BLaER1 treated with 17β-estradiol and CSF1 and Interleukin-3, amounts not matched to agents 10 nM and 100 nM (cell line): ENCODE data around the gene PDCD6IP.

ENCODE experiments used
- H3K27ac ChIP-seq, 11 experiments: shearing (Covaris generic); formaldehyde crosslinking; 2 replicates each; pipeline ENCODE4 v1.8.1; 2022
- H3K27me3 ChIP-seq, 11 experiments: shearing (Covaris generic); formaldehyde crosslinking; 2 replicates each; pipeline ENCODE4 v1.8.1; 2022
- H3K36me3 ChIP-seq, 11 experiments: shearing (Covaris generic); formaldehyde crosslinking; 2 replicates each; pipeline ENCODE4 v1.8.1; 2022
- H3K4me1 ChIP-seq, 10 experiments: shearing (Covaris generic); formaldehyde crosslinking; 2 replicates each; pipeline ENCODE4 v1.8.1; 2022
- H3K4me2 ChIP-seq, 11 experiments: shearing (Covaris generic); formaldehyde crosslinking; 2 replicates each; pipeline ENCODE4 v1.8.1; 2022
- H3K4me3 ChIP-seq, 10 experiments: shearing (Covaris generic); formaldehyde crosslinking; 2 replicates each; pipeline ENCODE4 v1.8.1; 2022
- H3K9ac ChIP-seq, 11 experiments: shearing (Covaris generic); formaldehyde crosslinking; 2 replicates each; pipeline ENCODE4 v1.8.1; 2022
- H3K9me3 ChIP-seq, 11 experiments: shearing (Covaris generic); formaldehyde crosslinking; replicated peaks in 1 of 11; 2 replicates each; pipeline ENCODE4 v1.8.1; 2022
- H4K20me1 ChIP-seq, 11 experiments: shearing (Covaris generic); formaldehyde crosslinking; 2 replicates each; pipeline ENCODE4 v1.8.1; 2022
- Cebpa-rat ChIP-seq, 11 experiments: shearing (Covaris generic); IDR thresholded peaks; 2 replicates each; pipeline ENCODE4 v1.8.1; 2022

PDCD6IP gene

GRCh38 chr3:33887478-33887877, 89.0 kb downstream of the PDCD6IP start:
- TF ChIP-seq Cebpa-rat (IDR thresholded peaks at IDR 0.05) = no peak
- Histone ChIP-seq H3K4me2 (no peak overlapping the region; a peak in 1 of 22 replicates), H3K27me3 (no peaks in the 10 kb centered on the region), H3K9me3 (no peaks in the 10 kb centered on the region), H3K36me3 (no peaks in the 10 kb centered on the region), H4K20me1 (no peaks in the 10 kb centered on the region), H3K27ac (no peak overlapping the region), H3K4me3 (no peak overlapping the region), H3K4me1 (peaks cover 0 to 12% (median 0%) of the 10 kb centered on the region in 10 experiments; a peak in 3 of 20 replicates), H3K9ac (no peak overlapping the region)

- no peaks in the 10 kb centered on the region for H3K9me3 ChIP-seq
Measured at GRCh38 chr3:33889394-33890039, 91.1 kb downstream of the PDCD6IP start.

GRCh38 chr3:33892655-33893054, 94.2 kb downstream of the PDCD6IP start:
- Histone ChIP-seq H3K9me3 (no peaks in the 10 kb centered on the region), H3K36me3 (no peaks in the 10 kb centered on the region), H3K4me1 (no peaks in the 10 kb centered on the region), H3K4me3 (no peak overlapping the region), H3K9ac (no peak overlapping the region), H4K20me1 (no peaks in the 10 kb centered on the region), H3K27ac (no peak overlapping the region), H3K4me2 (no peak overlapping the region), H3K27me3 (no peaks in the 10 kb centered on the region)
- TF ChIP-seq Cebpa-rat (IDR thresholded peaks at IDR 0.05) = no peak

More at GRCh38 chr3:33889394-33890039, 91.1 kb downstream of the PDCD6IP start:
- Histone ChIP-seq H4K20me1 (no peaks in the 10 kb centered on the region), H3K36me3 (no peaks in the 10 kb centered on the region), H3K27me3 (no peaks in the 10 kb centered on the region), H3K4me3 (no peak overlapping the region), H3K9ac (no peak overlapping the region), H3K27ac (no peak overlapping the region), H3K4me2 (no peak overlapping the region), H3K4me1 (peaks cover 0 to 7% (median 0%) of the 10 kb centered on the region in 10 experiments; a peak in 2 of 20 replicates)
- TF ChIP-seq Cebpa-rat (IDR thresholded peaks at IDR 0.05) = no peak

GRCh38 chr3:33895658-33896057, 97.2 kb downstream of the PDCD6IP start:
- Histone ChIP-seq H3K4me3 (no peak overlapping the region), H3K9ac (no peak overlapping the region), H3K36me3 (no peaks in the 10 kb centered on the region), H3K9me3 (no peaks in the 10 kb centered on the region), H3K4me2 (no peak overlapping the region), H3K4me1 (no peaks in the 10 kb centered on the region), H3K27me3 (no peaks in the 10 kb centered on the region), H3K27ac (no peak overlapping the region), H4K20me1 (no peaks in the 10 kb centered on the region)
- no peak for TF ChIP-seq Cebpa-rat (IDR thresholded peaks at IDR 0.05)

GRCh38 chr3:33897306-33897705, 98.9 kb downstream of the PDCD6IP start:
- Histone ChIP-seq H3K4me1 (no peaks in the 10 kb centered on the region), H3K9me3 (no peaks in the 10 kb centered on the region; a peak in 1 of 22 replicates), H3K36me3 (no peaks in the 10 kb centered on the region), H3K27me3 (no peaks in the 10 kb centered on the region), H3K9ac (no peak overlapping the region), H4K20me1 (no peaks in the 10 kb centered on the region), H3K4me3 (no peak overlapping the region), H3K27ac (no peak overlapping the region), H3K4me2 (no peak overlapping the region)
- TF ChIP-seq Cebpa-rat (IDR thresholded peaks at IDR 0.05) = no peak

- no peak for TF ChIP-seq Cebpa-rat (IDR thresholded peaks at IDR 0.05)
- Histone ChIP-seq H3K27me3 (no peaks in the 10 kb centered on the region), H3K9ac (no peak overlapping the region), H3K36me3 (no peaks in the 10 kb centered on the region), H3K4me1 (no peaks in the 10 kb centered on the region), H4K20me1 (no peaks in the 10 kb centered on the region), H3K27ac (no peak overlapping the region), H3K4me3 (no peak overlapping the region), H3K4me2 (no peak overlapping the region), H3K9me3 (no peaks in the 10 kb centered on the region; a peak in 1 of 22 replicates)
Measured at GRCh38 chr3:33898901-33899300, 100.5 kb downstream of the PDCD6IP start.

- Histone ChIP-seq H3K9me3 (no peaks in the 10 kb centered on the region; a peak in 2 of 22 replicates), H4K20me1 (no peaks in the 10 kb centered on the region), H3K4me3 (no peak overlapping the region), H3K36me3 (no peaks in the 10 kb centered on the region), H3K4me1 (no peaks in the 10 kb centered on the region), H3K9ac (no peak overlapping the region), H3K4me2 (no peak overlapping the region), H3K27me3 (no peaks in the 10 kb centered on the region), H3K27ac (no peak overlapping the region)
- no peak for TF ChIP-seq Cebpa-rat (IDR thresholded peaks at IDR 0.05)
Measured at GRCh38 chr3:33900440-33900808, 102.0 kb downstream of the PDCD6IP start.

GRCh38 chr3:33900809-33901505, 102.5 kb downstream of the PDCD6IP start:
- H3K27me3 ChIP-seq = no peaks in the 10 kb centered on the region
- H3K4me3 ChIP-seq = no peak overlapping the region
- no peaks in the 10 kb centered on the region for H3K36me3 ChIP-seq
- H3K4me1 ChIP-seq = no peaks in the 10 kb centered on the region
- H3K4me2 ChIP-seq = no peak overlapping the region
- no peaks in the 10 kb centered on the region for H4K20me1 ChIP-seq
- TF ChIP-seq Cebpa-rat (IDR thresholded peaks at IDR 0.05) = no peak
- no peak overlapping the region for H3K9ac ChIP-seq
- H3K27ac ChIP-seq = no peak overlapping the region
- H3K9me3 ChIP-seq = no peaks in the 10 kb centered on the region; a peak in 2 of 22 replicates

GRCh38 chr3:33901862-33902563, 103.6 kb downstream of the PDCD6IP start:
- Histone ChIP-seq H3K27ac (no peak overlapping the region), H3K9ac (no peak overlapping the region), H3K36me3 (no peaks in the 10 kb centered on the region), H3K4me3 (no peak overlapping the region), H3K9me3 (no peaks in the 10 kb centered on the region; a peak in 2 of 22 replicates), H3K27me3 (no peaks in the 10 kb centered on the region), H3K4me2 (no peak overlapping the region), H4K20me1 (no peaks in the 10 kb centered on the region), H3K4me1 (no peaks in the 10 kb centered on the region)
- TF ChIP-seq Cebpa-rat (IDR thresholded peaks at IDR 0.05) = no peak
